Activated CD8-positive, alpha-beta memory T cell treated with anti-CD3 and anti-CD28 coated beads for 4 hours (primary cell): Measurements from ENCODE around the gene MRPL41.
"Not testable (repeated sequence)": the region's sequence is repeated elsewhere in the genome, so short reads cannot be mapped to it uniquely, and the experiment has no call there.

ENCODE experiments used
- DNase-seq, 2 donors: peaks; one replicate each; pipeline ENCODE4 v3.0.0-alpha.2; 2020; ENCODE audit warnings: low read depth in 2 of 2

Gene MRPL41

DNA sequence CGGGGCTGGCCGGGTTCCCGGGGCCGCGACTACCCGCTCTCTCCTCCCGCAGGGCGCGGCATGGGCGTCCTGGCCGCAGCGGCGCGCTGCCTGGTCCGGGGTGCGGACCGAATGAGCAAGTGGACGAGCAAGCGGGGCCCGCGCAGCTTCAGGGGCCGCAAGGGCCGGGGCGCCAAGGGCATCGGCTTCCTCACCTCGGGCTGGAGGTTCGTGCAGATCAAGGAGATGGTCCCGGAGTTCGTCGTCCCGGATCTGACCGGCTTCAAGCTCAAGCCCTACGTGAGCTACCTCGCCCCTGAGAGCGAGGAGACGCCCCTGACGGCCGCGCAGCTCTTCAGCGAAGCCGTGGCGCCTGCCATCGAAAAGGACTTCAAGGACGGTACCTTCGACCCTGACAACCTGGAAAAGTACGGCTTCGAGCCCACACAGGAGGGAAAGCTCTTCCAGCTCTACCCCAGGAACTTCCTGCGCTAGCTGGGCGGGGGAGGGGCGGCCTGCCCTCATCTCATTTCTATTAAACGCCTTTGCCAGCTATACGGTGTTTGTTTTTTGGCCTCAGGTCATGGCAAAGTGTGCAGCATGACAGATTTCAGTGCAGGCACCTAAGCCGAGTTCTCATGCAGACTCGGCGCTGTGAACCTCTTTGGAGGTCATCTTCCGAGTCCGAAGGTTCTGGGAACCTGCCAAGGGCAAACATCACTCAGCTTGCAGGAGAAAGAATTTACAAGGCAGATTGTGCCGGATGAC lies 516 bp downstream of the MRPL41 start:
- DNase-seq, result no peak

DNA sequence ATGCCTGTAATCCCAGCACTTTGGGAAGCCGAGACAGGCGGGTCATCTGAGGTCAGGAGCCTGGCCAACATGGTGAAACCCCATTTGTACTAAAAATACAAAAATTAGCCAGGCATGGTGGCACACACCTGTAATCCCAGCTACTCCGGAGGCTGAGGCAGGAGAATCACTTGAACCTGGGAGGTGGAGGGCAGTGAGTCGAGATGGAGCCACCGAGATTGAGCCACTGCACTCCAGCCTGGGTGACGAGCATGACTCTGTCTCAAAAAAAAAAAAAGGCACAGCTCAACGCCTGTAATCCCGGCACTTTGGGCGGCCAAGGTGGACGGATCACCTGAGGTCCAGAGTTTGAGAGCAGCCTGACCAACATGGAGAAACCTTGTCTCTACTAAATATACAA lies 2.0 kb downstream of the MRPL41 start:
- not testable (repeated sequence) for DNase-seq

DNA sequence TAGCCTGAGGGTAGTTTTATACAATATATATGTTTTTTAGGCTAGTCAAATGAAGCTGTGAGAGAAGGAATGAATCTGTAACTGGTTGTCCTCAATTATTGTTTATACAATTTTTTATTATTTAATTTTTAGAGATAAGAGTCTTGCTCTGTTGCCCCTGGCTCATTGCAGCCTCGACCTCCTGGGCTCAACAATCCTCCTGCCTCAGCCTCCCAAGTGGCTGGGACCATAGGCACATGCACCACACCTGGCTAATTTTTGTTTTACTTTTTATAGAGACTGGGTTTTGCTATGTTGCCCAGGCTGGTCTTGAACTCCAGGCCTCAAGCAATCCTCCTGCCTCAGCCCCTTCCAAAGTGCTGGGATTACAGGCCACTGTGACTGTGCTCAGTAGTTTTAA lies 2.7 kb downstream of the MRPL41 start:
- no peak for DNase-seq

DNA sequence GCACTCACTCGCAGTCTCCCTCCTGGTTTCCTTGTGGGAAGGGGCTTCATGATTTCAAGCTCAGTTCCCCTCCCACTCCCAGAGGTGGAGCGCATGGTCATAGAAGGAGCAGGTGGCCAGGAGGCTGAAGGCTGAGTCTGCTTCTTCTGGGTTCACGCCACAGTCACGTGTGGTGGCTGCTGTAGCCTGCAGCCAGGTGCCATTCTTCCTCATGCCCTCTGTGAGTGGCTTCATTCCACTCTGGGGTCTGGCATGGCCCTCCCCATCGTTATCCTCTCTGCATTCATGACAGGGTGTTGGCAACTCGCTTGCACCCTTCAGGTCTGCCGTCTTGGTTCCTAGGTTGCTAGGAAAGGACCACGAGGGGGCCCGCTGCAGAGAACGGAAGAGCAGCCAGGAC lies 3.5 kb downstream of the MRPL41 start:
- no peak for DNase-seq

DNA sequence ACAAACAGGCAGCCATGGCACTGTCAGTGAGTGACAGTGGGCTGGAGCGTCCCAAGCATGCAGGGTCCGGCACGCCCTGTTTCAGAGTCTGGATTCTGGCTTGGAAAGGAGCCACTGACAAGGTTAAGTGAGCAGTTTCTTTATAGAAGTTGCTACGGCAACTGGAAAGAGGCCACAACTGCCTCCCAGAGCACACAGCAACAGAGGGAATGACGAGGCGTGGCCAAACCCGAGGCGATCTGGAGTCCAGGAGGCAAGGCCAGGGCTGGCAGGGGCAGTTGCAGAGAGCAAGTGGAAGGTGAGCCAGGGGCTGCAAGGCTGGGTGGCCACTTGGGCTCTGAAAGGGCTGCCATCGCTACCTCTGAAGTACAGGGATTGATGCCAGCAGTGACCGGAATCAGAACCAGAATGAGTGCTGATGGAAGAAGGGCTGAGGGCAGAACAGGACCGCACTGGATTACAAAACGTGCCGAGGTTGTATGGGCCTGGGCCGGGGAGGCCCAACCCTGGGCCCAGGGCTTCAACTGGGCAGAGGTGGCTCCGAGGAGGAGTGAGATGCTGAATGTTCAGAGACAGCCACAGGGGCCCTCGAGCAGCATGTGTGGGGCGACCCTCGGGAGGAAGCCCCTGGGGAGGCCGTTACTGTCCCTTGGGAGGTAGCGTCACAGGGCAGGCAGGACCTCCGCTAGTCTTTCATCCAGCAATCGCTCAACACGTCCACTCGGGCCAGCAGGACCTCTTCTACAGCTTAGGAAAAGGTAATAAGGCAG lies 4.6 kb downstream of the MRPL41 start:
- DNase-seq, result no peak

DNA sequence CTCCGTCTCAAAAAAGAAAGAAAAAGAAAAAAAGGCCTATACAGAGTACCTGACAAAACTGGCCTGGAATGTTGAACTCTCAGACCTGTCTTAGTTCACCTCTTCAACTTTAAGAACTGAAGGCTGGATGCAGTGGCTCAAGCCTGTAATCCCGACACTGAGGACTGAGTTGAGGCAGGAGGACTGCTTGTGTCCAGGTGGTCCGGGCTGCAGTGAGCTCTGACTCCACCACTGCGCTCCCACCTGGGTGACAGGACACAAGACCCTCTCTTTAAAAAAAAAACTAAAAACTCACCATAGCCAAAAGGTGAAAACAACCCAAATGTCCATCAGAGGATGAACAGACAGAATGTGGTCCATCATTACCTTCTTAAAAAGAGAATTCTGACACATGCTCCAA lies 6.4 kb downstream of the MRPL41 start:
- no peak for DNase-seq

DNA sequence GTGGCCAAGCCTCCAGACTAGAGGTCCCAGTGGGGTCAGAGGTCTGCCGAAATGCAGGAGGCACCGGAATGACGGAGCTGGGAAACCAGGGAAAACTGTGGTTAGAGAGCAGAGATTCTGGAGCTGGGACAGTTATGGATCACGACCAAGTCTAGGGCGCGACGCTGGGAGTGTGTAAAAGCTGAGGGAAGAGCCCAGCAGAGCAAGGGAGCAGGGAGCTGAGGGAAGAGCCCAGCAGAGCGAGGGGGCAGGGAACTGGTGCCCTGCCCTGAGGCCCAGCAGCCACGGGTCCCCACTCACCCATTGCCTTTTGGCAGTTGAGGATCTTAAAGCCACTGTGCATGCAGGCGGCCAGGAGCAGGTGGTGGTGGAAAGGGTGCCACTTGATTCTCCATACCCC lies 12.5 kb downstream of the MRPL41 start:
- DNase-seq, result no peak

DNA sequence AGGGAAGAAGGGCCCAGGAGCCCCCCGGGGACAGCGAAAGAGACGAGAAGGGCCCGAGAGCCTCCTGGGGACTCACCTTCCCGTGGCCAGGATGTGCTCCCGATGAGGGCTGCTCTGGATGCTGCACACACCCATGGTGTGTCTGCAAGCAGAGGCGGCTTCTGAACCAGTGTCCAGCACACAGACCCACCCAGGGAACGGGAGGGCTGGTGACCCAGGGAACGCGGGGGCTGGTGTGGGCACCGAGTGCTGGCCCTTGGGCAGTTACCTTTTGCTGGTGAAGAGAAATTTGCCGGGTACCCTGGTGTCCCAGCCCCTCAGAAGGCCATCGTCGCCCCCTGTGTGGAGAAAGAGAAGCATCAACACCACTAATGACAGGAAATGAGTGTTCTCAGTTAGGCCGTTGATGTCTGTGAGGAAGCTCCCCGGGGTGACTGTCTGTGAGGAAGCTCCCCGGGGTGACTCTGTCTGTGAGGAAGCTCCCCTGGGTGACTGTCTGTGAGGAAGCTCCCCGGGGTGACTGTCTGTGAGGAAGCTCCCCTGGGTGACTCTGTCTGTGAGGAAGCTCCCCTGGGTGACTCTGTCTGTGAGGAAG lies 13.2 kb downstream of the MRPL41 start:
- no peak for DNase-seq

DNA sequence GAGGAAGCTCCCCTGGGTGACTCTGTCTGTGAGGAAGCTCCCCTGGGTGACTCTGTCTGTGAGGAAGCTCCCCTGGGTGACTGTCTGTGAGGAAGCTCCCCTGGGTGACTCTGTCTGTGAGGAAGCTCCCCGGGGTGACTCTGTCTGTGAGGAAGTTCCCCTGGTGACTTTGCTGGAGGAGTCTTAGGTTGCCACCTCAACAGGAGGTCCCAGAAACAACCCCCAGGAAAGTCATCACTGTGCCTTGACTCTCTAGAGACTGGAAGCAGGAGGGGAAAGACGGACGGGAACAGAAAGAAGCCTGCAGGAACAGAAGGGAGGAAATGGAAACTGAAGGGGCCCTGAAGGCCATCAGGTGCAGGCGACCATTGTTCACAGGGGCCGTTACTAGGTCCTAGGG lies 16.8 kb downstream of the MRPL41 start:
- DNase-seq, result not testable (repeated sequence)

DNA sequence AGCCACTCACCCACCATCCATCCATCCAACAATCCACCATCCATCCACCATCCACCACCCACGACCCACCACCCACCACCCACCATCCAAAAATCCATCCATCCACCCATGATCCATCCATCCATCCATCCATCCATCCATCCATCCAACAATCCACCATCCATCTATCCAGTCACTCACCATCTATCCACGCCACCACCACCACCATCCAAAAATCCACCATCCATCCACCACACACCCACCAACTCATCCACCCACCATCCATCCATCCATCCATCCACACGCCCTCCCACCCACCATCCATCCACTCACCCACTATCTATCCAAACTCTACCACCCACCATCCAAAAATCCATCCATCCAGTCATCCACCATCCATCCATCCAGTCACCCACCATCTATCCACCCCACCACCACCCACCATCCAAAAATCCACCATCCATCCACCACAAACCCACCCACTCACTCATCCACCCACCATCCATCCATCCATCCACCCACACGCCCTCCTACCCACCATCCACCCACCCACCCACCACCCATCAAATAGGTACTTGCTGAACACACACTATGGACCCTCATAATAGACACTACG lies 18.0 kb downstream of the MRPL41 start:
- no peak for DNase-seq

DNA sequence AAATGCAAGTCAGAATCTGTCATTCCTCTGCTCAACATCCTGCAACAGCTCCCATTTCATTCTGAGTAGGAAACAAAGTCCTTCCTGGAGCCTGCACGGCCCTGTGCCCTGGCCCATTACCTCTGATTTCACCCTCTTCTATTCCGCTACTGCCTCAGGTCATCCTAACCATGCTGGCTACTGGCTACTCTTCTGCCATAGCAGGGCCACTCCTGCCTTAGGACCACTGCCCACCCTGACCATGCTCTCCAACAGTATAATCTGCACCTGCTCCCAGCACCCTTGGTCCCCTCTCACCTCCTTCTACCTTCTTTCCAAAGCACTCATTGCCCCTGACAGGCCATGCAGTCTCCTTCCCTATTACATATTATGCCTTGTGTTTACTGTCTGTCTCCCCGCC lies 18.9 kb downstream of the MRPL41 start:
- DNase-seq, result no peak

DNA sequence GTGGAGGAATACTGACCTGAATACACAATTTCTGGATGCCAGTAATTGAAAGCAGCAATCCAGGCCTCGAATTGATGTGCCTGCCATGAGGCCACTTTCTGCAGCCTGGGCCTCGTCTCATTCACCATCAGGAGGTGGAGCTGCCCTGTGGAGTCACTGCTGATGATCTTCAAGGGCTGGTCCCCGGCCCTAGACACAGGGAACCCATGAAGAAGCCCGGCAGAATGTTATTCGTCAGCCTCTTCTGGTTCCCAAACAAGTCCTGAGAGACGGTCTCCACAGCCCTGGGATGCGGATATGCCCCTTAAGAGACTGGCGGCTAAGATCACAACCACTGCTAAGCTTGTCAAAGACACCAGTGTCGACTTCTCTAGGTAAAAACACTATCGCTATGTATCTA lies 22.5 kb downstream of the MRPL41 start:
- DNase-seq, result no peak

DNA sequence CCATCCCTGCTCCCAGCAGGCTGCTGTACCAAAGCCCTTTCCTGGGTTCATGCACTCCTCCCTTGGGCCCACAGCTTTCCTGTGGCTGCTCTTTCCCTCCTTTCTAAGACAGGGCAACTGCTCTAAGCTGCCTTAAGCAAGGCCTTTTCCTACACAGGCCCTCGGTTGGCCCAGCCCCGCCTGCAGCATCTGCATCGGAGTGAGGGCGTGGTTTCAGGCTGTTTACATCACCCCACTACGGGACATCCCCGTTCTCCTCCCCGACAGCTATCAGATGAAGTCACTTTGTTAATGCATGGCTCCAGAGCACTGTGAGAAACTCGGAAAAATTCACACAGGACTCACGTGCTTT lies 23.7 kb downstream of the MRPL41 start:
- no peak for DNase-seq

DNA sequence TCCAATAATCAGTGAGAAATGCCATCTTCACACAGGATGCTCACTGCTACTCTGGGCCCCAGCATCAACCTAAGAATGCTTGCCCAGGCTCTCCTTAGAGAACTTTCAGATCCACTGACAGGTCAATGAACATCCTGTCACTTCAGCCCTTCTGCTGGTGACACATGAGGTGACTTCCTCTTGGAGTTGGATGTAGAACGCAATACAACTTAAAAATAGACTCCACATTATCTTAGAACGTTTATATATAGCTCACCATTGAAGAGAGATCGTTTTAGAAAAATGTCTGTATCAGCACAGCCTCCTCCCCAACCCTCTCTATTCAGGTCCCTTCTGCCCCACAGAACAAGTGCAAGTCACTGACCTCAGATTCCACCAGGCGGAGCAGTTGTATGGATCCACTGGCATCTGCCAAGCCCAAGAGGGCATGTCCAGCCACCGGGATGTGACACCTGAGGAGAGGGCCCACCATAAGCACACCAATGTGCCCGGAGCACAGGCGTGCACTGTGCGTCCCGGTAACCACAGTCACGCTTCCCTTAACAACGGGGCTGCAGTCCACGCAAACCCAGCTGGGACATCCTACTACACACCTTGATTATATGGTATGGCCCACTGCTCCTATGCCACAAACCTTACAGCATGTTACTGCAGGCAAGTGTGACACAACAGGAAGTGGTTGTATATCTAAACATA lies 24.2 kb downstream of the MRPL41 start:
- DNase-seq, result no peak

DNA sequence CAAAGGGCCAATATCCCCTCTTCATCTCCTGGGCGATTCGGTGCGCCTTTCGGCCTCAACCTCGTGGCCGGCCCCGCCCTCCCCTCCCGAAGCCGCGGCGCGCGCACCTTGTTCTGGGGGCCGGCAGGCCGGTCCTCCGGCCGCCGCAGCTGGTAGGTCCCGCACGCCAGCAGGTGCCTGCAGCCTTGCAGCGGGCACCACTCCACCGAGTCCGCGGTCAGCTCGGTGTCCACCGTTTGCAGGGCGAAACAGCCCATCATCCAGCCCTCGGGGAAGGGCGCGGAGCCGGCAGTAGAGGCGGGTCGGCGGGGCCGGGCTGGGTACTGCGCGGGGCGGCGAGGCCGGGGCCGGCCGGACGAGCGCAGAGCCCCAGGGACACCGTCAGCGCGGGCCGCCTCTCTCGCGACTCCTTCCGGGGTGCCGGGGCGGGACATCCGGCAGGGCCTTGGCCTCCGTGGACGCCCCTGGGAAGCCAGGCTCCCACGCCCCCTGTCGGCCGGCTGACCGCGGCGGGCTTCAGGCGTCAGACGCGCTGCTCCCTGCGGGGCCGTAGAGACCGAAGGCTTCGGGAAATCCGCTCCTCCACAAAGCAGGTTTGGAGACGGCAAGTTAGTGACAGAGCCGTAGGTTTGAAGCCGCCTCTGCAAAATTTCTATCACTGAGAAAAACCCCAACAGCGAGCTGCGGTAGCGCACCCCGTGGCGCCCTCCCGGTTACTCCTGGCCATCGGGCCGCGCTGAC lies 27.0 kb downstream of the MRPL41 start, which contains the start of gene DPH7:
Gene DPH7, minus strand, starts transcription at position 408 of the 741 bp plus-strand sequence. Its CDS starts 148 bp downstream, at position 260.
- DNase-seq, result peak; percentile 88 to 90

DNA sequence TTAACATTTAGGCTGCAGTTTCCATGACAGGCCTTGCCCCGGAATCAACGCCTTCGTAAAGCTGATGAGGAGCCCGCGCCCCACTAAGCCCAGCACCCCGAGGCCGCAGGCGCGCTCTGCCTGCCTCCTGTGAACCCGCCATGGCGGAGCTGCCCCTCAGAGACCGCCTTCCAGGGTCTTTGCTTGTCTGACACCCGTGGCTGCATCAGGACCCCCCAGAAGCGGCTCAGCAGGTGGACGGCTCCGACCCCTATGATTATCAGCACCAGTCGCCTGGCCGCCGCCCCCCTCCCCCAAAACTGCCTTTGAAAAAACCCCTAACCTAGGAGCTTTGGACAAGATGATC lies 27.6 kb downstream of the MRPL41 start:
- no peak for DNase-seq

DNA sequence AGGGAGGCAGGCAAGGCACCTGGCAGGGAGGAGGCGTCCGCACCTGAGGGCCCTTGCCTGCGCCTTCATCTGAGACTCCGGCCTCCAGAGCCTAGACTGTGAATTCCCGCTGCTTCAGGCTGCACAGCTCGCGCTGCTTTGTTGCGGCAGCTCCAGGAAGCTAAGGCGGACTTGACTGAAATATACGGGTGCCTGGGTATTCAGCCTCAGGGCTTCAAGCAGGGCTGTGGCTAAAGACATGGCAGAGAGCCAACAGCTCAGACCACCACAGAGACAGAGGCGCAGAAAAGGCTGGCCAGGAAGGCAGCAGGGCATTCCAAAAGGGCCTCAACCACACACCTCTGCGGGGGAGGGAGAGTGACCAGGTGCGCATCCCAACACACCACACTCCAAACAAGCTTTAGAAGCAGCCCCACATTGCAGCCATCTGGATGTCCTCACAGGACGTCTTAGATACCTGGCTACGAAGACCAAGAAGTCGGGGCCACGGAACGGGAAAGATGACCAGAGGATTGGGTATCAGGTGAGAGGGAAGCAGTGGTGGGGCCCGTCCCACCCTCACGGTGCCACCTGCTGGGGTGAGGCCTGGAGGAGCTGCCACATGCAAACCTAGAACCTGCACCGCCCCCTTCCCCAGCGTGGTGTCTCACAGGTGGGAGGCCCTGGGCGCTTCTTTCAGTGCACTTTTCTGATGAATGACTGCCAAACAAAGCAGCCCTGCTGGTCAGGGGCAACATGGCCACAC lies 28.7 kb downstream of the MRPL41 start:
- no peak for DNase-seq

DNA sequence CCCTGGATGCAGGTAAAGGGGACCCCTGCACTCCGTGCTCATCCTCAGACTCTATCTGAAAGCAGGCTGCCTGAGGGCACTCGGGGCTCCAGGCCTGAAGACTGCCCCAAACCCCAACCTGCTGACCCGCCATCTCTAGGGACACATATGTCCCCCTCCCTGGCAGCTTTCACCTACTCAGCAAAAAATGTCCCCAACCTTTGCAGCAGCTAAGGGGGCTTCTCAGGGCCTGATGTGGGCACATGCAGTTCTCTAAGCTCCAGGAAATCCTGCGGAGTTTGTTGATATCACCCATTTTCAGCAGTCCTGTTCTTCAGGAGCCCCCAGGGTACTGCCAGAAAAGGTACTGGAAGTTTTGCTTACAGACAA lies 29.3 kb downstream of the MRPL41 start:
- no peak for DNase-seq

DNA sequence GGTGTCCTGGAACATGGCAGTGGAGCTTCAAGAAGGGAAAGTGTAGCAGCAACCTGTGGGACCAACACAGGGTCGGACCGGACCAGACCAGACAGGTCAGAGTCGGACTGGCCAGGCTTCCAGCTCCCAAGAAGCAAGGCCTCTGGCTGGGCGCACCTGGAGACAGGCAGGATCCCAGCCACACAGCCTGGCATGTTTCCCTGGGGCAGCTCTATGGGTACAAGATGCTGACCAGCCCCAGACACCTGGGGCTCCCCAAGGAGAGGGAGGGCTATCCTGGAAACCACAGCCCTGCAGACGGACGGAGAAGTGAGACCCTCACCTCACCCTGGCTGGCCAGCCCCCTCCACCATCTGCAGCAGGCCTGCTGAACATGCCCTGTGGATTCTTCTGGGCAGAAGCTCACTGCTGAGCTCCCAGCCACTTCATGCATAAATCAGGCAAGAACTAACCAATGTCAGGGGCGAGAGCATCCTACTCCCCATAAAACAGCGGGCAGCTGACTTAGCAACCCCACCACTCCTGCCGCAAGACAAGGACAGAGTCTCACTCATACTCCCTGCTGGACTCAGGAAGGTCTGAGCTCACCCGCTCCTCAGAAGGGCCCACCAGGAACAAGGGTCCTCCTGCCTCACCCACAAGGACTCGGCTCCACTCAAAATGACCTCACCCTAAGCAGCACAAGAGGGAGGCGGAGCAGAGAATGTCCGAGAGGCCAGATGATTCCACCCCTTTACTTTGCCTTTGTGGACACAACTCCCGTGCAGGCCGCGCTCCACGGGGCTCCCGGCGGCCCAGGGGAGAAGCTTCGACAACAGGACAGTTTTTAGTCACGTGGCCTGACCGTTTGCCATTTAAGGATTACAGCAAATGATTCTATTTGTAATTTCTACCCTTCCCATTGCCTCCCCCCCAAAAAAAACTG lies 29.9 kb downstream of the MRPL41 start:
- DNase-seq, result no peak
